Lower leg skin (tissue), 4 donors: ENCODE measurements around the gene TBC1D8. TPM values are rescaled to one million over a fixed set of nuclear protein-coding genes. Genes with fewer than 3 reads are reported as not detected.

ENCODE experiments used
- DNase-seq, 2 donors: peaks; one replicate each; pipeline ENCODE4 v3.0.0-alpha.2; 2019; ENCODE audit warnings: low spot score in 2 of 2
- H3K4me3 ChIP-seq: fragments of 200-600 bp; sonication (generic); 2 replicates; pipeline ENCODE4 v1.5.1; 2017; ENCODE audit warnings: mild to moderate bottlenecking, low read depth; ENCODE audit not compliant: poor library complexity, severe bottlenecking
- POLR2A ChIP-seq, 2 donors: fragments of 450-650 bp; IDR thresholded peaks; one replicate each; pipeline ENCODE4 v1.6.1; 2016 to 2017; ENCODE audit warnings: antibody characterized with exemption in 2 of 2, mild to moderate bottlenecking in 1 of 2, moderate library complexity in 1 of 2
- WGBS, 2 donors: methylation state at CpG; one replicate each; pipeline ENCODE4 v1.1.5; 2018; 5-methylcytosine and 5-hydroxymethylcytosine counted together
- intact Hi-C: fragments of 100-400 bp; cut with DNase I; formaldehyde crosslinking; loops from one replicate; pipeline ENCODE4 v1.15.0; 2023; ENCODE audit warnings: low total_unique reads
- total RNA-seq, 4 donors: library from RNA; depleted of rRNA; stranded (reverse); fragments of >200 nt; gene quantifications; one replicate each; pipeline ENCODE4 v1.1.0, GENCODE V29; 2016
- TF ChIP-seq, protein P1 (sequence below), 3 donors: fragments of 450-650 bp; IDR thresholded peaks; one replicate each; pipeline ENCODE4 v1.5.1; 2016; ENCODE audit warnings: antibody characterized with exemption in 3 of 3, mild to moderate bottlenecking in 3 of 3, moderate library complexity in 2 of 3

TBC1D8 gene
- total RNA-seq, 4 donors from 2014 or later = 29.4 to 102 (median 46.1) TPM

DNA sequence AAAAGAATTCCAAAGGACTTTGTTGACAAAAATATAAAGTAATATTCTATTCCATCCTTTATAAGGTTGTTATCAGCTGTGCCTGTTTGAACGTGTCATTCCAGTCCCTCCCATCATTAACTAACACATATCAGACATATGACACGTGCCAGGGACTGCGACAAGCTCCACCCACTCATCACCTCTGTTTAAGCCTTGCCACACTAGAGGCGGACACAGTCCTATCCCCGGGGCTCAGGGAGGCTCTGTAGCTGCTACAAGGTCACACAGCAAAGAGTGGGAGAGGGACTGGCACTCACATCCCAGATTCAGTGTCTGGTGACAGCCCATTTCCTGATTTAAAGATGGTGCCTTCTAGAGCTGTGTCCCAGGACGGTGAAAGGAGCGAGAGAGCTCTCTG lies 30.0 kb downstream of the TBC1D8 start:
- intact Hi-C loops = no loop called here
- TF ChIP-seq, protein P1, sequence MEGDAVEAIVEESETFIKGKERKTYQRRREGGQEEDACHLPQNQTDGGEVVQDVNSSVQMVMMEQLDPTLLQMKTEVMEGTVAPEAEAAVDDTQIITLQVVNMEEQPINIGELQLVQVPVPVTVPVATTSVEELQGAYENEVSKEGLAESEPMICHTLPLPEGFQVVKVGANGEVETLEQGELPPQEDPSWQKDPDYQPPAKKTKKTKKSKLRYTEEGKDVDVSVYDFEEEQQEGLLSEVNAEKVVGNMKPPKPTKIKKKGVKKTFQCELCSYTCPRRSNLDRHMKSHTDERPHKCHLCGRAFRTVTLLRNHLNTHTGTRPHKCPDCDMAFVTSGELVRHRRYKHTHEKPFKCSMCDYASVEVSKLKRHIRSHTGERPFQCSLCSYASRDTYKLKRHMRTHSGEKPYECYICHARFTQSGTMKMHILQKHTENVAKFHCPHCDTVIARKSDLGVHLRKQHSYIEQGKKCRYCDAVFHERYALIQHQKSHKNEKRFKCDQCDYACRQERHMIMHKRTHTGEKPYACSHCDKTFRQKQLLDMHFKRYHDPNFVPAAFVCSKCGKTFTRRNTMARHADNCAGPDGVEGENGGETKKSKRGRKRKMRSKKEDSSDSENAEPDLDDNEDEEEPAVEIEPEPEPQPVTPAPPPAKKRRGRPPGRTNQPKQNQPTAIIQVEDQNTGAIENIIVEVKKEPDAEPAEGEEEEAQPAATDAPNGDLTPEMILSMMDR (IDR thresholded peaks at IDR 0.05) = no peak
- TF ChIP-seq POLR2A (IDR thresholded peaks at IDR 0.05) = no peak
- no peak overlapping the region for H3K4me3 ChIP-seq
- 53 to 66% methylated on average over 7 of the region's 7 CpGs for WGBS, 2 donors
- DNase-seq = peak in 1 of 2 donors; percentile 53

GRCh38 chr2:101120124-101120996 lies 30.8 kb downstream of the TBC1D8 start:
- peak; percentile 85 to 94 for DNase-seq
- WGBS, 2 donors = 56 to 59% methylated on average over 11 of the region's 11 CpGs
- H3K4me3 ChIP-seq = no peak overlapping the region
- TF ChIP-seq, protein P1 (IDR thresholded peaks at IDR 0.05) = no peak
- no peak for TF ChIP-seq POLR2A (IDR thresholded peaks at IDR 0.05)
- intact Hi-C loops = no loop called here

DNA sequence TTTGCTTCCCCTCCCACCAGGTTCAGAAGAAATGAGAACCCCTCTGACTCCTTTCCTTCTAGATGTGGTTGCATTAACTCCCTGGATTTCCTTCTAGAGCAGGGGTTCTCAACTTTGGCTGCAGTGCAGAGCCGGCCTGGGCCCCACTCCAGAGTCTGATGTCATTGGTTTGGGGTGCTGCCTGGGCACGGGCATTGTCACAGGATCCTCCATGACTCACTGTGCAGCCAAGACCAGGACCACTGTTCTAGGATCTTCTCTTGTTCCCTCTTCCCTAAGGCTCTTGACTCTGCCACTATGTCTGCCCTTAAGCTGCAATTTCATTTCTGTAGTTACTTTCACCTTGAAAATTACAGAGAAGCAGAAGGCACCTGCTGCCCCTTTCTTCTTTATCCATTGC lies 31.8 kb downstream of the TBC1D8 start:
- WGBS, 2 donors = 0 to 20% methylated on average over 2 of the region's 2 CpGs
- intact Hi-C loops = no loop called here
- no peak overlapping the region for H3K4me3 ChIP-seq
- peak in 1 of 2 donors; percentile 91 for DNase-seq
- TF ChIP-seq POLR2A (IDR thresholded peaks at IDR 0.05) = no peak
- TF ChIP-seq, protein P1 (IDR thresholded peaks at IDR 0.05) = no peak

GRCh38 chr2:101116841-101117552 lies 34.2 kb downstream of the TBC1D8 start:
- no peak for TF ChIP-seq POLR2A (IDR thresholded peaks at IDR 0.05)
- TF ChIP-seq, protein P1 (IDR thresholded peaks at IDR 0.05) = peak in 1 of 3 donors; percentile 25
- no peak for DNase-seq
- 94 to 95% methylated on average over 9 of the region's 9 CpGs for WGBS, 2 donors
- intact Hi-C loops = no loop called here
- H3K4me3 ChIP-seq = no peak overlapping the region

DNA sequence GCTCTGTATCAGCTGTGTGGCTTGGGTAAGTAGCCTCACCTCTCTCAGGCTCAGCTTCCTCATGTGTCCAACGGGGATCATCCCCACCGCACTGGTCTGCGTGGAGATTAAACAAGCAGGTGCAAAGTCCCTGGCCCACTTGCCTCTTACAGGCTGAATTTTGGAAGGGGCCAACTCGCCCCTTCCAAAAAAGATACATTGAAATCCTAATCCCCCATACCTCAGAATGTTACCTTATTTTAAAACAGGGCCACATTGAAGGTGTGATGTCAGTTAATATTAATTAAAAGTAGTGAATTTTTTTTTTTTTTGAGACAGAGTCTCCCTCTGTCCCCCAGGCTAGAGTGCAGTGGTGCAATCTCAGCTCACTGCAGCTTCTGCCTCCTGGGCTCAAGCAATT lies 34.8 kb downstream of the TBC1D8 start:
- TF ChIP-seq POLR2A (IDR thresholded peaks at IDR 0.05) = no peak
- TF ChIP-seq, protein P1 (IDR thresholded peaks at IDR 0.05) = no peak
- no peak overlapping the region for H3K4me3 ChIP-seq
- 69 to 84% methylated on average over 4 of the region's 4 CpGs for WGBS, 2 donors
- DNase-seq = no peak
- intact Hi-C loops = no loop called here
